Endometrium (tissue), 2 donors: ENCODE data around the gene COL4A2.
"Not testable (repeated sequence)": the region's sequence is repeated elsewhere in the genome, so short reads cannot be mapped to it uniquely, and the experiment has no call there.

ENCODE experiments used
- FAIRE-seq: peaks from 2 replicates; lab custom pipeline; 2012; peaks lifted over from hg19 to GRCh38; lab: Jason Lieb, UNC
- donor health status: control.
- donor health status: control.

COL4A2 gene

GRCh38 chr13:110475117-110475516, 168.0 kb downstream of the COL4A2 start:
- no peak for FAIRE-seq

- no peak for FAIRE-seq
These were observed 168.6 kb downstream of the COL4A2 start for GRCh38 chr13:110475550-110476219.

GRCh38 chr13:110476220-110476617, 169.1 kb downstream of the COL4A2 start:
- FAIRE-seq = no peak

- FAIRE-seq = no peak
These were observed 170.7 kb downstream of the COL4A2 start for GRCh38 chr13:110477706-110478245.

GRCh38 chr13:110478405-110479214, 171.5 kb downstream of the COL4A2 start:
- FAIRE-seq = no peak

DNA sequence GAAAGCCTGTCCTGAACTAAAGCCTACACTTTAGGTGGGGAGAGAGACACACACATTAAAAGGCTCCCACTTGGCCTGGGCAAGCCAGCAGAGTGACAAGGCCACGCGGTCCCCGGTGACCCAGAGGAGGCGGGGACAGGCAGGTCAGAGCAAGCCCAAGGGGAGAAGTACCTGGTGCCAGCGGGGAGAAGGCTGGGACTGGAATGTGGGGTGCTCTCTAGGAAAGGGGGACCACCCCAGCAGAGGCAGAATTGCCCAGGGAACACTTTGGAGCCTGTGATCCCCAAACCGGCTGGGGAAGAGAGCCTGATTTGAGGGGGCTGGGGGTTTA, 172.1 kb downstream of the COL4A2 start:
- FAIRE-seq = no peak

DNA sequence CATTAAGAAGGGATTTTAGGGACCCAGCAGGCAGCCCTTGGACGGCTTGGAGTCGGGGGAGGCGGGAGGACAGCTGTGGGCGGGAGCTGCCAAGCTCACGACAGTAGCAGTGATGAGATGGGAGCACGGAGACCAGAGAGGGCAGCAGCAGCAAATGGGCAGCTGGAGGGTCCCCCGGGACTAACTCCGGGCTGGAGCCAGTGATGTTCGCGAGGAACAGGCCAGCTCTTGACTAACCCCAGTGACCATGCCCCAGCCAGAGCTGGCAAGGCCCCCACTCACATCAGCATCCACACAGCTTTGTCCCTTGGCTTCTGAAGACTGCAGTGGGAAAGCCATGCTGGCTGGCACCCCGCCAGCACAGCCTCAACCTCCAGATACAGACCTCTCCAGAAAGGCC, 172.6 kb downstream of the COL4A2 start:
- no peak for FAIRE-seq

GRCh38 chr13:110480161-110480560, 173.1 kb downstream of the COL4A2 start:
- FAIRE-seq = no peak

- FAIRE-seq = no peak
These were observed 176.4 kb downstream of the COL4A2 start for GRCh38 chr13:110483386-110483968.

DNA sequence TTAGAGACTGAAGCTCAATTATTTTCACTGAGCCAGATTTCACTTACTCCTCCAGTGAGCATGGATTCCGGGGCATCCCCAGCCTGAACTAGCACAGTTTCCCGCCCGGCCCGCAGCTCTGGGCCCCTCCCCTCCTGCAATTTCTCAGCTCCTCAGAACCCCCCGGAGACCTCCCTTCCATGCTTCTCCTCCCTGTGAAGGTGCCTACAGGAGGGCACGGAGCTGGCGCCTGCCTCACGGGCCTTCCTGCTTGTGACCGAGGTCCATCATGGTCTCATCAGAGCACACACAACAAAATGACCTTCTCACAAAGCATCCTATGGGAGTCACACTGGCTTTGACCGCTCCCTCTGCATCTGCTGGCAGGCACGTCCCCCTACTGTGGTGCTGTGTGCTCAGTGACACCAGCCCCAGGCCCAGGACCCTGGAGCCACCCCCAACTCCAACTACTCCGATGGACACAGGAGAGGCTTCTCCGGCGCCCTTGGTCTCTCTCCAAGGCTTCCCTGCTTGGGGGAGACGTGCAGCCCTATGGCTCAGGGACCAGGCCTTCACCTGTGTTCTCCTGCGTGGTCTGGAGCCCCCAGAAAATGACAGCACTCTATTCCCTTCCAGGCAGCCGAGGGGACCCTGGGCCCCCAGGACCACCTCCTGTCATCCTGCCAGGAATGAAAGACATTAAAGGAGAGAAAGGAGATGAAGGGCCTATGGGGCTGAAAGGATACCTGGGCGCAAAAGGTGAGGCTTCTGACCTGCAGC, 177.4 kb downstream of the COL4A2 start:
- no peak for FAIRE-seq

GRCh38 chr13:110485604-110486003, 178.5 kb downstream of the COL4A2 start:
- no peak for FAIRE-seq

DNA sequence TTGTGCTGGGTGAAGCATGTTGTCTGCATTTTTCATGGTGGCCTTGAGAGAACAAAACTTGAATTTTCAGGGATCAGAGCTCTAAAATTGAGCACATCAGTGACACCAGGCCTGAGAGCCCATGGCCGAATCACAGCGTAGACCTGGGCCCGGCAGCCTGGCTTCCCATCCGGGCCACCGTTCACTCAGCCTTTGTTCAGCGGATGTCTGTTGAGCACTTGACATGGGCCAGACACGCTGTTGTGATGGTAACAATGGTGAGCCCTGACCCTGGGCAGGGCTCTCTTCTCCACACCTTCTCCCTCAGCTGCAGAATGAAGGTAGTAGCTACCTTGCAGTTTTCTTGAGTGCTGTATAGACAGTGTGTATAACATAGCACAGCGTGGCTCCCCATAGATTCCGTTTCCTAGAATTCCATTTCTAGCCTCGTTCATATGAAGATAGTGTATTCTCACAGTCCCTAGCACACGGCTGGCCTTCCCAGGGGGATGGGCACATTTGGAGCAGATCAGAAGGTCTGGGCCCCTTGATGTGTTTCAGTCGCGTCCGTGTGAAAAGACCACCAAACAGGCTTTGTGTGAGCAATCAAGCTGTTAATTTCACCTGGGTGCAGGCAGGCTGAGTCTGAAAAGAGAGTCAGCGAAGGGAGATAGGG, 179.1 kb downstream of the COL4A2 start:
- FAIRE-seq = no peak

DNA sequence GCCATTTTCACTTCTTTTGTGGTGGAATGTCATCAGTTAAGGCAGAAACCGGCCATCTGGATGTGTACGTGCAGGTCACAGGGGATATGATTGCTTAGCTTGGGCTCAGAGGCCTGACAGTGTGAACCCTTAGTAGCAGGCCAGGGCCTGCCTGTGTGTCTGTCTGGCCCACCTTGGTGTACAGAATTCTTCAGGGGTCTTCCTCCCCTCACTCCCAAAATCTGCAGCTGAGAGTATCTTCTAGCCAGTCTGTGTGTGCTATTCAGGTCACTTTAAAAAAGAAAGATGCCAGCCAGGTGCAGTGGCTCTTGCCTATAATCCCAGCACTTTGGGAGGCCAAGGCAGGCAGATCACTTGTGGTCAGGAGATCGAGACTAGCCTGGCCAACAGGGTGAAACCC, 179.8 kb downstream of the COL4A2 start:
- not testable (repeated sequence) for FAIRE-seq

- no peak for FAIRE-seq
These were observed 183.1 kb downstream of the COL4A2 start for GRCh38 chr13:110490009-110490770.

GRCh38 chr13:110491869-110492678, 185.0 kb downstream of the COL4A2 start:
- FAIRE-seq = no peak

DNA sequence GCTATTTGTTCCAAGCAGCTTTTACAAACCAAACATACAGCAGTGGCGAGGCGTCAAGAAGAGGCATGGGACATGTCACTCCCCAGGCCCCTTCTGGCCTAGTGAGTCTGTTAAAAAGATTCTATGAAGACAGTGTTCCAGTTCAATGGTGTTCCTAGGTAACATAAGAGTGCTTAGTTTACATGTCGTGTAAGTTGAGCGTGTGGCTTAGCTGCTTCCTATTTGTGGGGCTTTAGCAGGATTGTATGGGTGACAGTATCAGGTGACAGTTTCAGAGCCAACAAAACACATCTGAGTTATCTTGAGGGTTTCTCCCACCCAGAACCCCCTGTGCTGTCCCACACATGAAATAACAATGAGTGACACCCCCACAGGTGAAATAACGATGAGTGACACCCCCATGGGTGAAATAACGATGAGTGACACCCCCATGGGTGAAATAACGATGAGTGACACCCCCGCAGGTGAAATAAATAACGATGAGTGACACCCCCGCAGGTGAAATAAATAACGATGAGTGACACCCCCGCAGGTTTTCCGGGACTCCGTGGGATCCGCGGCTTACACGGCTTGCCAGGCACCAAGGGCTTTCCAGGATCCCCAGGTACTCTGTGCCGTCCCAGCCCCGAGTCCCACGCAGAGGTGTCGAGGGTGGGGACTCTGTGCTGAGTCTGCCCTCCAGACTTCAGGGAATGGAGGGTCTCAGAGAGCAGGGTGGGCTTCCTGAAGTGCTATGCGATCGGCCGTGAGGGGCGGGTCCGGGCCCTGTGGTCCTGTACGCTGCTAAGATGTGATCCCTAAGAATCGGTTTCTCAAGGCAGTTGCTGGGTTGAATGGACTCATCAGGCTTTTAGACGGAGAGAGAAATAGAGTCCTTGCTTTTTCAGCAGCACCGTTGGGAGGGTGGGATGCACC, 185.9 kb downstream of the COL4A2 start:
- FAIRE-seq = no peak

DNA sequence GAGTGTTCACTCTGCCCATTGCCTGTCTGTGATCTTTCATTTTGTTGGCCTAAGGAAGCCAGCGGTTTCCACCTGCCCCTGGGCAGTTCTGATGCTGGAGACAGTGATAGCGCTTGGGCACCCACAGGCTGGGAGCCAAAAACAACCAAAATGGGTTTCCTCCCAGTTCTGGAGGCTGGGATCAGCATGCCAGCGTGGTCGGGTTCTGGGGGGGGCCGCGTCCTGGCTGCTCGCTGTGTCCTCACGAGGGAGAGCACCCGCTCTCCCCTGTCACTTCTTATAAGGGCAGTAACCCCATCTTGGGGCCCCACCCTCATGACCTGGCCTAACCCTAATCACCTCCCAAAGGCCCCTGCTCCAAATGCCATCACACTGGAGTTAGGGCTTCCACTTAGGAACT, 186.5 kb downstream of the COL4A2 start:
- no peak for FAIRE-seq

DNA sequence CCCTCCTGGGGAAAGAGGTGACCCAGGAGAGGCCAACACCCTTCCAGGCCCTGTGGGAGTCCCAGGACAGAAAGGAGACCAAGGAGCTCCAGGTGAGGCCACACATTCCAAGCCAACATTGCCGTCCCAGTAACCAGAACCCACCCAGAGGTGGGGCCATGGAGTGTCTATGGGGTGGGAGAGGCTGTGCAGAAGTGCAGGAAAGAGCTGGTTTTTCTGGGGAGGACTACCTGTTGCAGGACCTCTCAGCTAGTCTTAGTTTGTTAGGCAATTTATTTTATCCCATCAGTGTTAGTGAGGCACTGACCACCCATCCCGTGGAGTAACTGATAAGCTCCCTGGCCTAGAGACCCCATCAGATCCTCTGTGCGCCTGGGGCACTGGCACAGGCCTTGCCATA, 188.3 kb downstream of the COL4A2 start:
- no peak for FAIRE-seq

DNA sequence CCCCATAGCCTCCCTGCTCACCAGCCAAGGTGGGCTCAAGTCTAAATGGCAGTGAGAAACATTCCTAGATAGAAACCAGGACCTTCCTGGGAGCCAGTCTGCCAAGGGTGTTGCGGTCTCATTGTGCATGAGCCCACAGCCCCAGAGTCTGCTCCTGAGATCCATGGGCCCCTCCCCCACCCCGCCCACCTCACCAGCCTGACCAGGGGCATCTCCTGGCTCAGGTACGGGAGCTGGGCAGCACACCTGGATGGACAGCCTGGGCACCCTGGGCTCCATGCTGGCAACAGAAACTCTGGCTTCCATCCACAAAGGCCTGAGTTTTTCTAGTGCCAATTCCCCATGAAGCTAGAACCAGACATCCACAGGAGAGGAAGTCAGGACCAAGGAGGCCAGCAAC, 188.8 kb downstream of the COL4A2 start:
- no peak for FAIRE-seq
